Endothelial cell of umbilical vein (primary cell): ENCODE measurements around the gene CALCOCO1. TPM values are rescaled to one million over a fixed set of nuclear protein-coding genes. Genes with fewer than 3 reads are reported as not detected.

Experiments used
- BruUV-seq: library from RNA; stranded (reverse); fragments of 400-500 nt; replicated peaks from 2 replicates; lab custom pipeline; 2021; lab: Mats Ljungman, UMichigan
- CTCF ChIA-PET: fragments of 300-600, 350-600 bp; sonication (Branson Sonifier 250); formaldehyde crosslinking; loops from one replicate; lab custom pipeline; 2021; ENCODE audit warnings: antibody characterized with exemption, inconsistent platforms; lab: Charles Lee
- POLR2A ChIA-PET: fragments of 300-600, 350-600 bp; sonication (Branson Sonifier 250); formaldehyde crosslinking; loops from one replicate; lab custom pipeline; 2021; ENCODE audit warnings: antibody characterized with exemption, inconsistent platforms; lab: Charles Lee
- DNase-seq: peaks from one replicate; pipeline ENCODE4 v3.0.0-alpha.2; 2011; ENCODE audit warnings: low read depth, low spot score
- FAIRE-seq: peaks from 2 replicates; lab custom pipeline; 2011; peaks lifted over from hg19 to GRCh38; lab: Jason Lieb, UNC
- H2AFZ ChIP-seq: 2 replicates; pipeline ENCODE4 v1.6.0; 2012; ENCODE audit warnings: low read depth, low read length, control low read depth, inconsistent platforms
- H3K27ac ChIP-seq: 2 replicates; pipeline ENCODE4 v1.5.1; 2011; ENCODE audit warnings: low read depth, mild to moderate bottlenecking, control low read depth, low read length, moderate library complexity; ENCODE audit not compliant: insufficient read depth
- H3K27me3 ChIP-seq, 2 experiments: 2 replicates each; pipeline versions ENCODE4 v1.6.0 to v1.6.1; 2011; ENCODE audit warnings: low read length in 2 of 2, mixed read lengths in 1 of 2; ENCODE audit not compliant: control insufficient read depth in 2 of 2, insufficient read depth in 2 of 2
- H3K36me3 ChIP-seq, 2 experiments: 2 replicates in 1 of 2; 3 replicates in 1 of 2; pipeline ENCODE4 v1.5.1; 2011; ENCODE audit warnings: low read length in 2 of 2, mild to moderate bottlenecking in 1 of 2, moderate library complexity in 1 of 2; ENCODE audit not compliant: control insufficient read depth in 2 of 2, insufficient read depth in 2 of 2; ENCODE audit errors: extremely low read depth in 1 of 2
- H3K4me1 ChIP-seq: 3 replicates; pipeline ENCODE4 v1.5.1; 2011; ENCODE audit warnings: mild to moderate bottlenecking, low read length; ENCODE audit not compliant: control insufficient read depth, insufficient read depth; ENCODE audit errors: extremely low read depth
- H3K4me2 ChIP-seq: 2 replicates; pipeline ENCODE4 v1.6.1; 2011; ENCODE audit warnings: low read length, control low read depth, mixed read lengths; ENCODE audit not compliant: insufficient read depth
- H3K4me3 ChIP-seq, 3 experiments: fragments of 200-600 bp in 1 of 3; sonication (generic), shearing (Covaris generic) in 1 of 3; replicated peaks in 1 of 3; 2 replicates each; pipeline ENCODE4 v1.5.1; 2011 to 2016; ENCODE audit warnings: control low read depth in 3 of 3, low read length in 3 of 3, mild to moderate bottlenecking in 2 of 3, inconsistent platforms in 1 of 3, low read depth in 1 of 3, moderate library complexity in 1 of 3; ENCODE audit not compliant: insufficient read depth in 1 of 3
- H3K79me2 ChIP-seq: 2 replicates; pipeline ENCODE4 v1.6.0; 2012; ENCODE audit warnings: low read length, inconsistent platforms; ENCODE audit not compliant: control insufficient read depth, insufficient read depth
- H3K9ac ChIP-seq: replicated peaks from 2 replicates; pipeline ENCODE3; 2011; ENCODE audit warnings: low read length, control low read depth; ENCODE audit not compliant: insufficient read depth; ENCODE audit errors: extremely low read depth
- H3K9me1 ChIP-seq: replicated peaks from 3 replicates; pipeline ENCODE4 v1.6.0; 2011; ENCODE audit warnings: mild to moderate bottlenecking, low read length; ENCODE audit not compliant: control insufficient read depth, insufficient read depth; ENCODE audit errors: extremely low read depth
- H3K9me3 ChIP-seq: replicated peaks from 2 replicates; pipeline ENCODE4 v1.5.1; 2012; ENCODE audit warnings: low read length, inconsistent platforms; ENCODE audit not compliant: control insufficient read depth, insufficient read depth
- H4K20me1 ChIP-seq: replicated peaks from 2 replicates; pipeline ENCODE3; 2011; ENCODE audit warnings: mild to moderate bottlenecking, low read length; ENCODE audit not compliant: control insufficient read depth, insufficient read depth; ENCODE audit errors: extremely low read depth
- EZH2 ChIP-seq: IDR thresholded peaks from 2 replicates; pipeline ENCODE4 v1.6.1; 2012; ENCODE audit warnings: borderline replicate concordance, low read depth, mild to moderate bottlenecking, moderate library complexity, low read length, inconsistent platforms; ENCODE audit not compliant: severe bottlenecking
- FOS ChIP-seq: IDR thresholded peaks from 2 replicates; pipeline ENCODE4 v1.6.1; 2011; ENCODE audit warnings: mild to moderate bottlenecking, low read length, moderate library complexity, borderline replicate concordance; ENCODE audit not compliant: insufficient read depth
- GATA2 ChIP-seq: IDR thresholded peaks from 2 replicates; pipeline ENCODE4 v1.7.0; 2011; ENCODE audit warnings: low read depth, mild to moderate bottlenecking, moderate library complexity, mixed read lengths, low read length; ENCODE audit not compliant: insufficient read length, insufficient read depth
- JUN ChIP-seq: IDR thresholded peaks from 2 replicates; pipeline ENCODE4 v1.6.1; 2011; ENCODE audit warnings: borderline replicate concordance, low read depth; ENCODE audit not compliant: insufficient read length, insufficient read depth
- MYC ChIP-seq: IDR thresholded peaks from one replicate; pipeline ENCODE4 v1.6.1; 2011; ENCODE audit warnings: mild to moderate bottlenecking, low read depth, low read length
- POLR2A ChIP-seq: IDR thresholded peaks from 2 replicates; pipeline ENCODE4 v1.6.1; 2012; ENCODE audit warnings: low read depth, mild to moderate bottlenecking, control low read depth, low read length
- POLR2AphosphoS5 ChIP-seq: IDR thresholded peaks from 2 replicates; pipeline ENCODE4 v1.6.1; 2012; ENCODE audit warnings: low read depth, mild to moderate bottlenecking, control low read depth, low read length, moderate library complexity; ENCODE audit not compliant: insufficient read depth
- dilution Hi-C: fragments of 300-500 bp; cut with MboI; formaldehyde crosslinking; loops from one replicate; pipeline ENCODE4 v1.15.0; 2019; ENCODE audit warnings: low sequenced_read_pairs; ENCODE audit not compliant: extremely low pct_ligation_motif_present
- intact Hi-C: fragments of 100-400 bp; cut with micrococcal nuclease; formaldehyde crosslinking; loops from one replicate; pipeline ENCODE4 v1.10.0; 2022
- polyA plus RNA-seq, 4 experiments: library from polyadenylated mRNA; depleted of rRNA in 3 of 4; stranded (reverse) in 3 of 4; unstranded in 1 of 4; fragments of >200 nt; gene quantifications; 2 replicates each; pipeline versions ENCODE4 v1.2.1 to v1.2.3, GENCODE V29; 2011 to 2012; ENCODE audit warnings: missing spikeins in 1 of 4
- total RNA-seq: library from RNA; stranded (reverse); gene quantifications from 2 replicates; pipeline ENCODE4 v1.2.3, GENCODE V29; 2021
- TF ChIP-seq, protein P1 (sequence below), 2 donors: IDR thresholded peaks; 1 replicate in 1 of 2; 2 replicates in 1 of 2; pipeline ENCODE4 v1.5.1; 2011; ENCODE audit warnings: low read length in 2 of 2, mild to moderate bottlenecking in 2 of 2, moderate library complexity in 2 of 2, control low read depth in 1 of 2, inconsistent platforms in 1 of 2, low read depth in 1 of 2; ENCODE audit not compliant: insufficient read depth in 1 of 2; ENCODE audit errors: extremely low read depth in 1 of 2
- TF ChIP-seq, protein P2 (sequence below): IDR thresholded peaks from 2 replicates; pipeline ENCODE4 v1.6.1; 2011; ENCODE audit not compliant: insufficient read depth, insufficient read length

CALCOCO1 gene
- total and polyA plus RNA-seq, 2 donors (not counting 3 experiments of a cell fraction or from before 2014, with no cell fraction given): 70.9 to 135 TPM

DNA sequence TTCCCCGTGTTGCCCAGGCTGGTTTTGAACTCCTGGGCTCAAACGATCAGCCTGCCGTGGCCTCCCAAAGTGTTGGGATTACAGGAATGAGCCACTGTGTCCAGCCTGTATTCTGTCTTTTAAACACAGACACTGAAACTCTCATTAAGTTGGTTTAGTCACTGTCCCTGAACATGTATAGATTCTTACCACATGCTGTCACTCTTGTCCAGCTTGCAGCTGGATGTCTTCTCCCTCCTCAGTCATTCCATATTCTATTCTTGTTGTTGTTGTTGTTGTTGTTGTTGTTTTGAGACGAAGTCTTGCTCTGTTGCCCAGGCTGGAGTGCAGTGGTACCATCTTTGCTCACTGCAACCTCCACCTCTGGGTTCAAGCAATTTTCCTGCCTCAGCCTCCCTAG, 39.1 kb downstream of the CALCOCO1 start:
- Histone ChIP-seq H3K36me3 (no peaks in the 10 kb centered on the region), H3K9me1 (no peaks in the 10 kb centered on the region), H3K27me3 (peaks cover 7 to 12% of the 10 kb centered on the region in 2 experiments), H3K9me3 (no peaks in the 10 kb centered on the region), H3K9ac (no peak overlapping the region), H4K20me1 (no peaks in the 10 kb centered on the region), H3K4me3 (no peak overlapping the region), H3K27ac (no peak overlapping the region), H3K4me2 (no peak overlapping the region), H3K79me2 (no peaks in the 10 kb centered on the region), H3K4me1 (no peaks in the 10 kb centered on the region), H2AFZ (no peak overlapping the region)
- no TSS peak for BruUV-seq
- TF ChIP-seq, protein P1, sequence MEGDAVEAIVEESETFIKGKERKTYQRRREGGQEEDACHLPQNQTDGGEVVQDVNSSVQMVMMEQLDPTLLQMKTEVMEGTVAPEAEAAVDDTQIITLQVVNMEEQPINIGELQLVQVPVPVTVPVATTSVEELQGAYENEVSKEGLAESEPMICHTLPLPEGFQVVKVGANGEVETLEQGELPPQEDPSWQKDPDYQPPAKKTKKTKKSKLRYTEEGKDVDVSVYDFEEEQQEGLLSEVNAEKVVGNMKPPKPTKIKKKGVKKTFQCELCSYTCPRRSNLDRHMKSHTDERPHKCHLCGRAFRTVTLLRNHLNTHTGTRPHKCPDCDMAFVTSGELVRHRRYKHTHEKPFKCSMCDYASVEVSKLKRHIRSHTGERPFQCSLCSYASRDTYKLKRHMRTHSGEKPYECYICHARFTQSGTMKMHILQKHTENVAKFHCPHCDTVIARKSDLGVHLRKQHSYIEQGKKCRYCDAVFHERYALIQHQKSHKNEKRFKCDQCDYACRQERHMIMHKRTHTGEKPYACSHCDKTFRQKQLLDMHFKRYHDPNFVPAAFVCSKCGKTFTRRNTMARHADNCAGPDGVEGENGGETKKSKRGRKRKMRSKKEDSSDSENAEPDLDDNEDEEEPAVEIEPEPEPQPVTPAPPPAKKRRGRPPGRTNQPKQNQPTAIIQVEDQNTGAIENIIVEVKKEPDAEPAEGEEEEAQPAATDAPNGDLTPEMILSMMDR (IDR thresholded peaks at IDR 0.05; ENCODE audit: extremely low read depth in 1 of 2, insufficient read depth in 1 of 2, low read depth in 1 of 2, low read length in 2 of 2): no peak
- TF ChIP-seq GATA2: no peak
- TF ChIP-seq POLR2A: no peak
- TF ChIP-seq, protein P2, sequence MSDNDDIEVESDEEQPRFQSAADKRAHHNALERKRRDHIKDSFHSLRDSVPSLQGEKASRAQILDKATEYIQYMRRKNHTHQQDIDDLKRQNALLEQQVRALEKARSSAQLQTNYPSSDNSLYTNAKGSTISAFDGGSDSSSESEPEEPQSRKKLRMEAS: no peak
- no peak for TF ChIP-seq JUN
- no peak for TF ChIP-seq FOS
- no peak for TF ChIP-seq MYC
- TF ChIP-seq EZH2: no peak
- no peak for TF ChIP-seq POLR2AphosphoS5
- no peak for FAIRE-seq
- CTCF ChIA-PET: interaction anchor here (1.4 to 2.5 kb wide), 3 partner anchors 12 to 145 kb away, joined by 5 to 10 read pairs (median 8); partner anchors contain the start of gene ATP5MC2
- intact Hi-C loops: no loop called here
- POLR2A ChIA-PET: no interaction called here
- no peak for DNase-seq
- dilution Hi-C loops: no loop called here
